Vagina (tissue), 2 donors: ENCODE measurements around the gene ESYT2.

Experiments
- CTCF ChIP-seq, 3 experiments: fragments of 450-650 bp in 2 of 3; fragments of 200-600 bp in 1 of 3; sonication (generic) in 1 of 3; IDR thresholded peaks; one replicate each; pipeline ENCODE4 v1.5.1; 2017 to 2019; ENCODE audit warnings: antibody characterized with exemption in 3 of 3, mild to moderate bottlenecking in 2 of 3, moderate library complexity in 2 of 3
- POLR2A ChIP-seq, 2 donors: fragments of 450-650 bp; IDR thresholded peaks; one replicate each; pipeline ENCODE4 v1.6.1; 2017; ENCODE audit warnings: antibody characterized with exemption in 2 of 2, mild to moderate bottlenecking in 2 of 2, moderate library complexity in 2 of 2

DNA sequence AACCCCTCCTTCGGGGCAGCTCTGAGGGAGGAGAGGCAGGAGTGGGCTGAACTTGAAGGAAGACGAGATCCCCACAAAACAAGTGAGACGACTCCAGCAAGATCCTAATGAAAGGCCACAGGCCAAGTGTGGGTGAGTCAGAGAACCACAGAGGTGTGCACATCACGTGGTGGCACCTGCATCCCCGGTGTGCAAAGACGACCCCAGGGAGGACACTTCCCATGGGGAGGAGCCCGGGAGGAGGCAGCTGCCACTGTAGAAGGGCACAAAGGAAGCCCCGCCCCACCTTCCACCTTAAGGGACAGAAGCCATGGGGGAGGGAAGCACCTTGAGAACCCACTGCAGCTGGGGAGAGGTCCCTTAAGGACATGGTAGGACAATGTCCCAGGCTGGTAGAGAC is 45.7 kb downstream of the ESYT2 start:
- TF ChIP-seq CTCF (IDR thresholded peaks at IDR 0.05) = no peak
- TF ChIP-seq POLR2A (IDR thresholded peaks at IDR 0.05) = no peak
